ENCODE measurements around the gene GSK3B. TPM values are rescaled to one million over a fixed set of nuclear protein-coding genes. Genes with fewer than 3 reads are reported as not detected.

GSK3B gene
- total and polyA plus RNA-seq, 2 experiments from 2014 or later, result 19.7 to 43.1 TPM

GRCh38 chr3:120129051-120129450, 34.8 kb upstream of the GSK3B start:
- no peak for TF ChIP-seq EZH2 (IDR thresholded peaks at IDR 0.05; ENCODE audit: insufficient read depth, poor library complexity, severe bottlenecking)
- no peak for TF ChIP-seq EZH2phosphoT487 (IDR thresholded peaks at IDR 0.05; ENCODE audit: insufficient read depth, low read depth)
- no peak for DNase-seq
- H3K27ac ChIP-seq, result no peak overlapping the region
- no peaks in the 10 kb centered on the region for H3K36me3 ChIP-seq (ENCODE audit: low read depth)
- H3K27me3 ChIP-seq (replicated peaks; ENCODE audit: insufficient read depth), result no peaks in the 10 kb centered on the region
- H3K9me2 ChIP-seq (ENCODE audit: insufficient read depth), result no peaks in the 10 kb centered on the region
- no peaks in the 10 kb centered on the region for H3K79me2 ChIP-seq (ENCODE audit: insufficient read depth)
- no peak overlapping the region for H3K4me3 ChIP-seq
- no peak overlapping the region for H3K4me2 ChIP-seq (ENCODE audit: unreplicated experiment)
- peaks cover 9% of the 10 kb centered on the region; the same call in 1 of the 2 replicates for H3K4me1 ChIP-seq (ENCODE audit: insufficient read depth)
- H3K9ac ChIP-seq, result no peak overlapping the region
- H3F3A ChIP-seq (ENCODE audit: insufficient read depth), result no peaks in the 10 kb centered on the region
- WGBS, 2 experiments (ENCODE audit: low coverage in 1 of 2, low lambda C conversion rate in 2 of 2, missing lambda C conversion rate in 2 of 2), result 18 to 25% methylated on average over 1 of the region's 1 CpG
- no peak overlapping the region for H2AFZ ChIP-seq
- H4K20me1 ChIP-seq (ENCODE audit: insufficient read depth), result no peaks in the 10 kb centered on the region
- in situ Hi-C loops (cut with MboI), result no loop called here
- no peaks in the 10 kb centered on the region for H3K9me3 ChIP-seq (ENCODE audit: low read depth)

DNA sequence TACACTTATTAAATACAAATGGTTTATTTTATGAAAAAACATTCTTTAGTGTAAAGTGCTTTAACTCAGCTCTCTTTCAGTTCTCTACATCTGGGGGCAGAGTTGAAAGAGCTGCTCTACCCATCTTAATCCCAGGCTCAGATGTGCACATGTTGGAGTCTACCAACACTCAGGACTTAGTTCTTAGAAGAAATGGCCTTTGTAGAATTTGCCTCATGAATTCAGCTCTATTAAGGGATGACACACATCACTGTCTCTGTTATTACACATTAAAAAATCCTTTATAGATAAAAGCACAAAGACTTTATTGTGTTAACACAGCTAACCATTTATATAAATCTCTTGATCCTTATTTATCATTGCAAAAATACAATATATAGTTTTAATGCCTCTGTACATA, 31.7 kb upstream of the GSK3B start:
- Histone ChIP-seq H3K27me3 (replicated peaks; ENCODE audit: insufficient read depth) (no peaks in the 10 kb centered on the region), H3F3A (ENCODE audit: insufficient read depth) (no peaks in the 10 kb centered on the region), H3K36me3 (ENCODE audit: low read depth) (no peaks in the 10 kb centered on the region), H3K9me3 (ENCODE audit: low read depth) (no peaks in the 10 kb centered on the region), H3K27ac (no peak overlapping the region), H3K4me3 (no peak overlapping the region), H3K4me1 (ENCODE audit: insufficient read depth) (peaks cover 9% of the 10 kb centered on the region; the same call in 1 of the 2 replicates), H3K79me2 (ENCODE audit: insufficient read depth) (no peaks in the 10 kb centered on the region), H3K4me2 (ENCODE audit: unreplicated experiment) (no peak overlapping the region), H2AFZ (no peak overlapping the region), H3K9ac (no peak overlapping the region), H4K20me1 (ENCODE audit: insufficient read depth) (no peaks in the 10 kb centered on the region), H3K9me2 (ENCODE audit: insufficient read depth) (no peaks in the 10 kb centered on the region)
- TF ChIP-seq EZH2phosphoT487 (IDR thresholded peaks at IDR 0.05; ENCODE audit: insufficient read depth, low read depth) (no peak), EZH2 (IDR thresholded peaks at IDR 0.05; ENCODE audit: insufficient read depth, poor library complexity, severe bottlenecking) (no peak)
- in situ Hi-C loops (cut with MboI), result no loop called here
- DNase-seq, result no peak

GRCh38 chr3:120119846-120120510, 25.7 kb upstream of the GSK3B start:
- no peak overlapping the region for H2AFZ ChIP-seq
- H3K9me3 ChIP-seq (ENCODE audit: low read depth), result no peaks in the 10 kb centered on the region
- no peak overlapping the region for H3K4me2 ChIP-seq (ENCODE audit: unreplicated experiment)
- no peak for TF ChIP-seq EZH2 (IDR thresholded peaks at IDR 0.05; ENCODE audit: insufficient read depth, poor library complexity, severe bottlenecking)
- no peak for TF ChIP-seq EZH2phosphoT487 (IDR thresholded peaks at IDR 0.05; ENCODE audit: insufficient read depth, low read depth)
- DNase-seq, result no peak
- H3K4me3 ChIP-seq, result no peak overlapping the region
- no peaks in the 10 kb centered on the region for H3K79me2 ChIP-seq (ENCODE audit: insufficient read depth)
- no peak overlapping the region for H3K9ac ChIP-seq
- in situ Hi-C loops (cut with MboI), result no loop called here
- no peaks in the 10 kb centered on the region for H3K9me2 ChIP-seq (ENCODE audit: insufficient read depth)
- H3F3A ChIP-seq (ENCODE audit: insufficient read depth), result 0 out of 2 replicates have a peak, but pooled peaks cover 3% of the 10 kb centered on the region
- H3K36me3 ChIP-seq (ENCODE audit: low read depth), result no peaks in the 10 kb centered on the region
- H3K27me3 ChIP-seq (replicated peaks; ENCODE audit: insufficient read depth), result no peaks in the 10 kb centered on the region
- no peaks in the 10 kb centered on the region for H4K20me1 ChIP-seq (ENCODE audit: insufficient read depth)
- H3K4me1 ChIP-seq (ENCODE audit: insufficient read depth), result peaks cover 5% of the 10 kb centered on the region; the same call in 1 of the 2 replicates
- WGBS, 2 experiments (ENCODE audit: low coverage in 1 of 2, low lambda C conversion rate in 2 of 2, missing lambda C conversion rate in 2 of 2), result 92% methylated on average over 7 of the region's 7 CpGs
- no peak overlapping the region for H3K27ac ChIP-seq

GRCh38 chr3:120114981-120115380, 20.7 kb upstream of the GSK3B start:
- peak; percentile 41 for DNase-seq
- in situ Hi-C loops (cut with MboI), result no loop called here
- H3K27ac ChIP-seq, result no peak overlapping the region

More at GRCh38 chr3:120114981-120115380, 20.7 kb upstream of the GSK3B start:
- H3K4me2 ChIP-seq (ENCODE audit: unreplicated experiment), result peak overlapping the region; percentile 58
- no peaks in the 10 kb centered on the region for H3K9me3 ChIP-seq (ENCODE audit: low read depth)
- no peaks in the 10 kb centered on the region for H3K79me2 ChIP-seq (ENCODE audit: insufficient read depth)
- H3K4me1 ChIP-seq (ENCODE audit: insufficient read depth), result peaks cover 25% of the 10 kb centered on the region
- H3K9ac ChIP-seq, result no peak overlapping the region
- no peaks in the 10 kb centered on the region for H3K27me3 ChIP-seq (replicated peaks; ENCODE audit: insufficient read depth)
- no peak overlapping the region for H2AFZ ChIP-seq
- no peak overlapping the region for H3K4me3 ChIP-seq
- H4K20me1 ChIP-seq (ENCODE audit: insufficient read depth), result no peaks in the 10 kb centered on the region
- no peaks in the 10 kb centered on the region for H3K9me2 ChIP-seq (ENCODE audit: insufficient read depth)
- no peaks in the 10 kb centered on the region for H3K36me3 ChIP-seq (ENCODE audit: low read depth)
- TF ChIP-seq EZH2phosphoT487 (IDR thresholded peaks at IDR 0.05; ENCODE audit: insufficient read depth, low read depth) (no peak), EZH2 (IDR thresholded peaks at IDR 0.05; ENCODE audit: insufficient read depth, poor library complexity, severe bottlenecking) (no peak)
- WGBS, 2 experiments (ENCODE audit: low coverage in 1 of 2, low lambda C conversion rate in 2 of 2, missing lambda C conversion rate in 2 of 2), result 57 to 70% methylated on average over 2 of the region's 2 CpGs
- H3F3A ChIP-seq (ENCODE audit: insufficient read depth), result peaks cover 23% of the 10 kb centered on the region
